ENCODE measurements around the gene SRPX2.

The SRPX2 gene

GRCh38 chrX:100695302-100695701 is 51.3 kb downstream of the SRPX2 start:
- H3K4me3 ChIP-seq (ENCODE audit: low read length): no peak overlapping the region
- TF ChIP-seq CTCF (conservative IDR thresholded peaks at IDR 0.05; ENCODE audit: low read length): no peak
- DNase-seq (ENCODE audit: low read depth): no peak

GRCh38 chrX:100695991-100696390 is 52.0 kb downstream of the SRPX2 start:
- no peak for TF ChIP-seq CTCF (conservative IDR thresholded peaks at IDR 0.05; ENCODE audit: low read length)
- H3K4me3 ChIP-seq (ENCODE audit: low read length): no peak overlapping the region
- no peak for DNase-seq (ENCODE audit: low read depth)

- TF ChIP-seq CTCF (conservative IDR thresholded peaks at IDR 0.05; ENCODE audit: low read length): no peak
- no peak overlapping the region for H3K4me3 ChIP-seq (ENCODE audit: low read length)
- DNase-seq (ENCODE audit: low read depth): no peak
These were observed 52.8 kb downstream of the SRPX2 start for GRCh38 chrX:100696699-100697351.

- TF ChIP-seq CTCF (conservative IDR thresholded peaks at IDR 0.05; ENCODE audit: low read length): no peak
- DNase-seq (ENCODE audit: low read depth): no peak
- H3K4me3 ChIP-seq (ENCODE audit: low read length): no peak overlapping the region
These were observed 54.6 kb downstream of the SRPX2 start for GRCh38 chrX:100698551-100698950.

GRCh38 chrX:100700809-100701208 is 56.8 kb downstream of the SRPX2 start:
- no peak for DNase-seq (ENCODE audit: low read depth)
- H3K4me3 ChIP-seq (ENCODE audit: low read length): no peak overlapping the region
- no peak for TF ChIP-seq CTCF (conservative IDR thresholded peaks at IDR 0.05; ENCODE audit: low read length)

GRCh38 chrX:100704581-100705203 is 60.7 kb downstream of the SRPX2 start:
- DNase-seq (ENCODE audit: low read depth): no peak
- no peak for TF ChIP-seq CTCF (conservative IDR thresholded peaks at IDR 0.05; ENCODE audit: low read length)
- H3K4me3 ChIP-seq (ENCODE audit: low read length): no peak overlapping the region

GRCh38 chrX:100710816-100711215 is 66.8 kb downstream of the SRPX2 start:
- no peak for TF ChIP-seq CTCF (conservative IDR thresholded peaks at IDR 0.05; ENCODE audit: low read length)
- DNase-seq (ENCODE audit: low read depth): no peak
- no peak overlapping the region for H3K4me3 ChIP-seq (ENCODE audit: low read length)

Measured in AG10803 (cell line).